GM15510 (cell line): ENCODE results near the gene FLVCR2.

Experiments
- POLR2A ChIP-seq: IDR thresholded peaks from 3 replicates; pipeline ENCODE4 v1.6.1; 2011; ENCODE audit warnings: borderline replicate concordance; ENCODE audit not compliant: insufficient read length; ENCODE audit errors: extremely low read depth

FLVCR2 gene

DNA sequence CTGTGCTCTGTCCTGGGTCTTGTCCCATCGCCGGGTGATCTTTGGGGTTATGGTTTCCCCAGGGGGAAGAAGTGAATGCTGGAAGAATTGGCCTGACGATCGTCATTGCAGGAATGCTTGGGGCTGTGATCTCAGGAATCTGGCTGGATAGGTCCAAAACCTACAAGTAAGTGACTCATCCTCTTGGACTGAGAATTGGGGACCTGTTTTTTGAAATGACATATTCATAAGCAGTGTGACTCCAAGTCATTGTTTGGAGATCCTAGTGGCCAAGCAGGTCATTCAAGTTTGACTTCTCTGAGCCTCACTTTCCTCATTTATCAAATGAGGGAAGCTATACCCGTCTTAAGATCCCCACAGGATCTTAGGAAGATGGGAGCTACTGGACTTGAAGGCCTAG lies 56.4 kb downstream of the FLVCR2 start:
- TF ChIP-seq POLR2A = no peak

DNA sequence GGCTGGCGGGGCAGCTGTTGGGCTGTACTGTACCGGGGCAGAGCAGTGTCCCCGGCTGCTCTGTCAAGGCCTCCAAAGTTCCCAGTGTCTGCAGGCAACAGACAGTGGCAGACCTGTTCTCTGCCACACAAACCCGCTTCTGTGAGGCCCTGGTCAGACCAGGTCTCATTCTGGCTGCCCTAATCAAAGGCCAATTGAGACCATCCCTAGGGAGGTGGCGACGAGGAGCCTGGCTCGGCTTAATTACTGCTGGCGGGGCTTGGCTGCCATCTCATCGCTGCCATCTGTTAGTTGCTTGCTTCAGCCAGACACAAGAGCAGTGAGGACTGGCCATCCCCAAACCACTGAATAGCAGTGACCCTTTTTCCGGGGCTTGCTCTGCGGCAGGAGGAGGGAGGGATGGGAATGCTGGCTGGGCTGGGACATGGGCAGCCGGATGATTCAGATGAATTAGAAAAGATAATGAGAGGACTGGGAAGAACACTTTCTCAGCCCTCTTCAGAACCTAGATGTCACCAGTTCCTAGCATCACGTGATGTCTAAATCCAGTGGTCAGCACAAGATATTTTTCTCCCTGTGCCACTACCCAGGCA lies 57.8 kb downstream of the FLVCR2 start:
- no peak for TF ChIP-seq POLR2A

DNA sequence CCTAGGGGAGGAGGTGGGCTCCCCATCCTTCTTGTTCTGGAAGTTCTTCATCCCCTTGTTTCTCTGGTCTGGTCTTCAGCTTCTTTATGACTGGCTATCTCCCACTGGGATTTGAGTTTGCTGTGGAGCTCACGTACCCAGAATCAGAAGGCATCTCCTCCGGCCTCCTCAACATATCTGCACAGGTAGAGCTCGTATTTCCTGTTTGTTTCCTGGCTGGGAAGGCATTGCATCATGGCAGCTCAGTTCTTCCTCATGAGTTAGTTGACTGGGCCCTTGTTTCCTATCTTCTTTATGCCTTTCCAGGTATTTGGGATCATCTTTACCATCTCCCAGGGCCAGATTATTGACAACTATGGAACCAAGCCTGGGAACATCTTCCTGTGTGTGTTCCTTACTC lies 62.5 kb downstream of the FLVCR2 start:
- no peak for TF ChIP-seq POLR2A

DNA sequence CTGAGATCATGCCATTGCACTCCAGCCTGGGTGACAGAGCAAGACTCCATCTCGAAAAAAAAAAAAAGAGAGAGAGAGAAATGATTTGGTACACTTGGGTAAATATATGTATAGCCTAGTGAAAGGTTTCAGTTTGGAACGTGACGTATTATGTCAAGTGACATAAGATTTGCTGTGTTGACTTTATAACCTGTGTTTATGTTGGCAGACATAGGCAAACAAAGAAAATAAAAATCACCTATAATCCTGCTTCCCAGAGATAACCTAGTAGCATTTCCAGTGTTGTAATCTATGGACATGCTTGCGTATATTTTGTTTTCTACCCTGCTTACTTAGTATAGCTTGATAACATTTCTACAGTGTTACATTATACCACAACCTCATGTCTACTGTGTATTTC lies 65.6 kb downstream of the FLVCR2 start:
- TF ChIP-seq POLR2A = no peak

DNA sequence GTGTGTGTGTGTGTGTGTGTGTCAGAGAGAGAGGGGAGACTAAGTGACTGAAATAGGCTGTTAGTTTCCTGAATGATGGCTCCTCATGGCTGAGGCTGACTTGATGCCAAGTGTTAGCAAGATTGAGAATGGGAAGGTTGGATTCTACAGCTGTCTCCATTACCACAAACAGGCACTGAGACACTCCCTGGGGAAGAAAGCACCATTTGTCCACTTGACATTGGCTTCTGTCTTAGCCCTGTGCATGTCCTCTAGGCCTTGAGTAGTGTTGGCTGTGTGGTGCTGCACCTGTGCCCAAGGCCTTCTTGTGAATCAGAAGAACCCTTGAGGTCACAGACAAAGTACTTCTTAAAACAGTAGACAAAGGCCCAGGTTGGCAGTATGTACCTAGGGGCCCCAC lies 66.6 kb downstream of the FLVCR2 start:
- TF ChIP-seq POLR2A = no peak

DNA sequence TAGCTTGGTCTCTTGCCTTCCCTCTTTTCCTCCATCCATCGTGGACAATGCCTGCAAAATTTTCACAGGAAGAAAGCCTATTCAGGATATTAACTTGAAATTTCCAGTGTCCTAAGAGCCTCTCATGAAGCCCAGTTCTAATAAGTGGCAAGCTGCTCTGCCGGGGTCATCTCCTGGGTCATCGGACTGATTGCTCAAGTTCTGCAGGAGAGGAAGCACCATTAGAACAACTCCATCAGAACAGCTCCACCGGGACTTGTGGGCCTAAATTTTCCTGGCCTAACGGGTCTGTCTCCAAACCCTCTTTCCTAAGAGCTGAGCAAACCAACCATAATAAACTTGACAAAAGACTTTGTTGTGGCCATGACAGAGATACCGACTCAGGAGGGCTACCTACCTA lies 68.3 kb downstream of the FLVCR2 start:
- TF ChIP-seq POLR2A = no peak

DNA sequence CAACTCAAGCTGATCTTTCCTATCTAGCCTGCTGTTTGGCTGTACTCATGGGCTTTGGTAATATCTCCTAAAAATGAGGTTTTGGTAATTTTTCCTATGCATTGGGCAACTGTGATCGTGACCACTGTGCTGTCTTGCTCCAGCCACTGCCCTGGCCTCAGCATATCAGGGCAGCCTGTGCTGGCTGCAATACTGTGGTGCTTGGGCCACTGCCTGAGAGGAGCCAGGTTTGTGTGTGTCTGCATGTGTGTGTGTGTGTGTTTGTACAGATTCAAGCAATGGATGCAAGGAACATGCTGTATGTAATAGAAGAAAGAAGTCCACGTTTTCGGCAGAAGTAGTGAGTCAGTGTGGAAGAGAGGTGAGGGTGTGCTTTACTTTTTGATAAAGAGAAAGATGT lies 69.2 kb downstream of the FLVCR2 start:
- TF ChIP-seq POLR2A = no peak

DNA sequence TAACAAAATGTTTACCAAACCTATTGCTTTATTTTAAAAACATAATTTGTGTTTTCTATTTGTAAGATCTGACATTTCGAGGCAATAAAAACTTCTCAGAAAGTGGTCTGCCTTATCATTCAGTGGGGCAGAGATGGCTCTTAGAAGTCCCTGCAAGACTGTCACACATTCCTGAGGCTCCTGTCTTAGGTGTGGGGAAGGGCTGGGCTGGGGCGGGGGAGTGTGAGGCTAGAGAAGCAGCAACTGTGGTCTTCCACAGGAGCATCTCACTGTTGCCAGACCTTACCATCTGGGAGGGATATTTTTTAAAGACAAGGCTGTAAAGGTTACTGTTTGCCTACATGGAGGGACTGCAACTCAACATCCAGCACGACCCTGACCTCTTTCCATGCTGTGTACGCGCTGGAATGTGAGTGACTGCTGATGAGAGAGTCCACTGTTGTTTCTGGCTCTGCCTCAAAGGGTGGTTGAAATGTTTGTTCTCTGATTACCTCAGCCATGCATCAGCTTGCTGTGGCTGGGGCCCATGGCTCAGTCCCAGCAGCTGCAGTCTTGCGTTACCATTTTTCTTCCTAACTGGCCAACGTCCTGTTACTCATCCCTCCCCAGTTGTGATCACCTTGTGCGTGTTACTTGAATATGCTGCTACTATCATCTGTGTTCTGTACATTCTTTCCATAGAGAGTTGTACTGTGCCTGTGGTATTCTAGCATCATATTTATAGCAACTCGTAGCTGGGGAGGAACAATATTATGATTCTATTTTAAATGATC lies 69.8 kb downstream of the FLVCR2 start:
- TF ChIP-seq POLR2A = no peak

DNA sequence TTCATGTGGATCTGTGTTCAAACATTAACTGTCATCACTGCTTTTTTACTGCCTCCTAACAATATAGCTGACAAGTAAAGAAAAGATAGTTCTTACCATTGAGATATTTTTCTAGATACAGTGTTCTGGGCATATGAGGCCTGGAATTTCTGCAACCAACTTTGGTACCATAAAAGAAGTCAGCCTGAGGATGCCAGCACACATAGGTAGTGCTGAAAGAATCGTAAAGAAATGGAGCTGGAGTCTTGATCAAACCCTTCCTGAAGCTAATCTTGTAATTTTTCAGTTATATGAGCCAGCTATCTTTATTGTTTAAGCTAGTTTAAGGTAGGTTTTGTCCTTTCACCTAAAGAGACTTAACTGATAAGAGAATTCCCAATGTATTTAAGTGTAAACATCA lies 70.9 kb downstream of the FLVCR2 start:
- no peak for TF ChIP-seq POLR2A

DNA sequence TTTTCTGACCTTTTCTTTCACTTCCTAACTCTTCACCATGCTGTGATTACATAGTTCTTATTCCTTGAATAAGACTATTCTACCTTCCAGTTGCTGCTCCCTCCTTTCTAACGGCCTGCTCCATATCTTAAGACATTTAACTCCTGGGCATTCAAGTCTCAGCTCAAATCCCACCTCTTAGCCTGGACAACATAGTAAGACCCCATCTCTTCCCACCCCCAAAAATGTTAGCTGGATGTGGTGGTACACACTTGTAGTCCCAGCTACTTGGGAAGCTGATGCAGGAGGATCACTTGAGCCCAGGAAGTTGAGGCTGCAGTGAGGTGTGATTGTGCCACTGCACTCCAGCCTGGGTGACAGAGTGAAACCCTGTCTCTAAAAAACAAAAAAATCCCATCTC lies 71.4 kb downstream of the FLVCR2 start:
- no peak for TF ChIP-seq POLR2A

DNA sequence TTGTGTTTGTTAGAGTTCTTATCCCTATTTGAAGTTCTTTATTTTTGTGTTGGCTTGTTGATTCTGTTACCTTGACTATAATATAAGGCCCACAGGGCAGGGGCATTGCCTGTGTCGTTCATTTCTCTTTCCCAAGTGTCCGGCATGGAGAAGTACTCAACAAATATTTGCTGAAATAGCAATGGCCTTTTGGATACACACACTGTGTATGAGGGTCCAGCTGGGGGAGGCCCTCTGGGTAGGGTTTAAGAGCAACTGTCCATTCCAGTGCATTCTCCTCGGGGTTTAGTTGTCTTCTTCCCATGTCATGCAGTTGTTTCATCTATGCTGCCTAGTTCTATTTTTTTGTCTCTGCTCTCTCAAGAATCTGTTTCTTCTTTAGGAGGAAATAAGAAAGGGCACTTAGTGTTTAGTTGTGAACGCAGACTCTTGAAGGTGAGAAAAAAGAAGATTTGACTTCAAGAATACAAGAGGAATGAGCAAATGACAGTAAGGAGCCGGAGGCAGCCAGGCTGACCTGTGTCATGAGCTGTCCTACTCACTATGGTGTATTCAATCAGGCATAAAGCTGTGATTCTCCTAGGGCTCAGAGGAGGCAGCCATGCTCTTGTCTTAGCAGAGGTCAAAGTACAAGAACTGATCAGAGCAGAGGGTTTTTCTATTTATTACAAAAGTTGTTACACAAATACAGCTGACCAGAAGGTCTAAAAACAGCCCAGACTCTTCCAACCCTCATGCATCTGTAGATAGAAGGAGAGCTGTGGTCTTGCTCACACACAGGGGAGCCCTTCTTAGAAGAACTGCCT lies 72.0 kb downstream of the FLVCR2 start:
- no peak for TF ChIP-seq POLR2A

DNA sequence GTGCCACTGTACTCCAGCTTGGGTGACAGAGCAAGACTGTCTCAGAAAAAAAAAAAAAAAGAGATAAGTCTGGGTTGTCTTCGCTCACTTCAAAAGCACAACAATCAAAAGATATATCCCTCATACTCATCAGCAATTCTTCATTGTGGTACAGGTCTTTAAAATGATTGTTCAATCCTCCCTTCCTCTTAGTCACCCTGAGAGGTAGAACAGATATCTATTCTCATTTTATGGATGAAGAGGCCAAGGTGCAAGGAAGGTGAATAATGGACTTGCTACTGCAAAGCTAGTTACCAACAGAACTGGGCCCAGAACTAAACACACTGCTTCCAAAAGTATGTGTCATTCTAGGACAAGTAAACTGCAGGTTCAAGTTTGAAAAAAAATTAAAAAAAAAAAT lies 75.1 kb downstream of the FLVCR2 start:
- no peak for TF ChIP-seq POLR2A

DNA sequence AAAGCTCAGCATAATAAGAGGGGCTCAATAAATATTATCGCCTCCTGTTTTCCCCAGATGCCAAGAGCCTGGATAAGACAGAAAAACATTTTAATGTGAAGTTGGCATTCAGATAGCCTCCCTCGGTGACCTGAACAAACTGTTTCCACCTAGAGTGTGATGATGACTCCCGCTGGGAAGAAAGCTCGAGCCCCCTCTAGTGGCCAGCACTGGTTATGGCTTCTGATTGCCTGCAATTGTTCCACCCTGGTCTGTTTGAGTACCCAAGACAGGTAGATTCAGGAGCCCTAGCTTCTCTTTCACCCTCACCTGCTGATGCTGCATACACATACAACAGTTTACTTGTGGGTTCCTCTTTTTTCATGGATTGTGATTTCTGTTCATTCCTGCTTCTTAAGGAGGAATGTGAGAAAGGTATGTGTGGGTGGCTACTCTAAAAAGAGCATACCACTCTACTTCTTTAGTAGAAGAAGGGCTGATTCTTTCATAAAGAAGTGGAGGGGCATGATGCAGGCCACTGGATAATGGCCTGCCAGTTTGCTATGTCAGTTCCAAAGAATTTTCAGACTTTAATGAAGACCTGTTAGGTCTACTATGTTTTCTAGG lies 75.8 kb downstream of the FLVCR2 start:
- no peak for TF ChIP-seq POLR2A

DNA sequence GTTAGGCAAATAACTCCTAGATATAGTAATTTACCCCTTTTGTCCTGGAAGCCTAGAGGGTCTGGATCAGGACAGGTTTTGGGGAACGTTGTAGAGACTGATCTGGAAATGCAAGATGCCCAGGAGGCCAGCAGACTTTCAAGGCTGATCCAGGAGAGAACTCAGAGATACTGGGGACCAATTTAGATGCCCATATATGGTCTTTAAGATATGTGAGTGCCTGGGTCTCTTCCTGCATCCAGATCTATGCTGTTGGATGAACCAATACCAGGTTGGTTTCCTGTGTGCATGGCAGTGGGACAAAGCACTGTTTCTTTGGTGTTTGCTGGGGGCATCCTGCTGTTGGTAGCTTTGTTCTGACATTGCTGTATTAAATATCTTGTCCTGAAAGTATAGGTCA lies 76.8 kb downstream of the FLVCR2 start:
- no peak for TF ChIP-seq POLR2A

DNA sequence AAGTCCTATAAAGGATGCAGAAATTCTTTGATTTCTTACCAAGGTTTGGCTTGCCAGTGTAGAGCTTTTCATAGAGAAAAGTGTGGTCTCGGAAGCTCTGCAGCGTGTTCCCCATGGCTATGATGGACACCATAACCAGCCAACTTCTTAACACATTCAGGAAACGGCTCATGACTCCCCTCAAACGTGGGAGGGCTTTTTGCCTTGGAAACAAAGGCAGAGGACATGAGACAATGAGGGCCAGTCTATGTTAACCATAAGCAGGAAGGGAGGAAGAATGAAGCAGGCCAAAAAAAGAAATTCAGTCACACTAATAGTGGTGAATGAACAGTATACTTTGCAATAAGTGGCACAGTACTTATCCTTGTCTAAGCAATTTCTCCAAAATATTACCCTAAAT lies 78.9 kb downstream of the FLVCR2 start:
- no peak for TF ChIP-seq POLR2A

DNA sequence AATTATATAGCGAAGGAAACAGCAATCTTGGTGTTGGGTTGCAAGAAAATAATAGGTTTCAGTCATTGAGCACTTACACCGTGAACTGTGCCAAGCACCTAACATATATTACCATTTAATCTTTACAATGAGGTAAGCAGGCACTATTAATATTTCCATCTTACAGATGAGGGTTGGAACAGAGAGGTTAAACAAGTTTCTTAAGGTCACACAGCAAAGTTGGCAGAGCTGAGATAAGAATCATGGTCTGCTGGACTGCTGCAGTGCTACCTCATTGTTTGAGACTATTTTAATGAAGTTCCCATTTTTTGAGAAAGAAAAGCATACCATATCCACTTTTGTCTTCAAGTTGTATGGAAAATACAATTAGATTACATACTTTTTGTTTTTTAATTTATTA lies 80.5 kb downstream of the FLVCR2 start:
- no peak for TF ChIP-seq POLR2A

DNA sequence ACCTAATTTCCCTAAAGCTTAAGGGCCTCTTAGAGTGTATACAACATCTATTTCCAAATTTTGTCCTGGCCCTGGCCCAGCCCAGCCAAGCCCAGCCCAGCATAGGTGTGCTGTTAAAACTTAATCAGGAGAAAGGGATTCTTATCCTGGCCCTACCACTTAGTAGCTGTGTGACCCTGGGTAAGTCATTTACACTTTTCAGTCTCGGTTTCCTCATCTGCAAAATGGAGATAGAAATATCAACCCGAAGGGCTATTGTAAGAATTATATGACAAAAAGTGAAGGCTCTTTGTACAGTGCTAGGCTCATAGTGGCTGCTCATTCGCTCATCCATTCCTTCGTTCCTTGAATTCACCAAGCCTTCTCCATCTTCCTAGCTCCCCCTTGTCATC lies 81.8 kb downstream of the FLVCR2 start:
- no peak for TF ChIP-seq POLR2A
